Psoas muscle (tissue), 8 donors: ENCODE data around the gene RAB40C. TPM values are rescaled to one million over a fixed set of nuclear protein-coding genes. Genes with fewer than 3 reads are reported as not detected.

ENCODE experiments used
- ATAC-seq, 4 donors: fragments of 200-7000 bp; cut with Tn5 transposase; one replicate each; pipeline ENCODE4 v1.9.1; 2020; ENCODE audit warnings: moderate library complexity in 3 of 4, mild to moderate bottlenecking in 2 of 4
- DNase-seq, 2 donors: peaks; one replicate each; pipeline ENCODE4 v3.0.0-alpha.2; 2020
- H3K27ac ChIP-seq: fragments of 200-600 bp; one replicate; pipeline ENCODE4 v1.8.0; 2022
- H3K27me3 ChIP-seq, 3 donors: fragments of 200-600 bp in 1 of 3; one replicate each; pipeline versions ENCODE4 v1.6.1 to v1.8.0; 2013 to 2022; ENCODE audit warnings: low read length in 2 of 3, mild to moderate bottlenecking in 2 of 3, moderate library complexity in 1 of 3; ENCODE audit not compliant: insufficient read depth in 3 of 3
- H3K36me3 ChIP-seq, 2 donors: fragments of 200-600 bp in 1 of 2; one replicate each; pipeline versions ENCODE4 v1.6.1 to v1.8.0; 2013 to 2022; ENCODE audit warnings: low read depth in 1 of 2, mild to moderate bottlenecking in 1 of 2, moderate library complexity in 1 of 2; ENCODE audit not compliant: insufficient read depth in 1 of 2
- H3K4me1 ChIP-seq: fragments of 200-600 bp; one replicate; pipeline ENCODE4 v1.8.0; 2022
- H3K4me3 ChIP-seq: fragments of 200-600 bp; one replicate; pipeline ENCODE4 v1.8.0; 2022; ENCODE audit warnings: mild to moderate bottlenecking
- H3K9me3 ChIP-seq: fragments of 200-600 bp; one replicate; pipeline ENCODE4 v1.8.0; 2022
- WGBS, 3 donors: extraction: QIAGEN DNeasy Blood & Tissue Kit; methylation state at CpG; one replicate each; pipeline versions ENCODE4 v1.1.6 to v1.1.7; 2013; 5-methylcytosine and 5-hydroxymethylcytosine counted together
- intact Hi-C, 2 donors: fragments of 100-400 bp; cut with DNase I; formaldehyde crosslinking; loops; one replicate each; pipeline versions ENCODE4 v1.11.0 to v1.14.2; 2022
- polyA plus RNA-seq, 3 donors: library from polyadenylated mRNA; stranded (reverse); fragments of 200-250 nt; gene quantifications; one replicate each; pipeline ENCODE4 v1.2.3, GENCODE V29; 2013
- total RNA-seq, 4 donors: library from RNA; stranded (reverse); fragmentation: NEBNext Ultra II Directional in 2 of 4; extraction: Animal tissue kit (Norgen Biotek cat#: 25700) in 2 of 4; gene quantifications; one replicate each; pipeline versions ENCODE4 v1.2.1 to v1.2.4, GENCODE V29; 2021 to 2023
- TF ChIP-seq, protein P1 (sequence below): fragments of 200-600 bp; IDR thresholded peaks from one replicate; pipeline ENCODE4 v1.8.0; 2022; ENCODE audit warnings: antibody characterized with exemption
- donor health status: healthy with polysubstance abuse.
- donor health status: DM: no; HTN: no; CAD: no; lungs with moderate emphysema.
- donor health status: Bipolar disorder and iron deficiency.
- donor health status: healthy.
- donor health status: DM: yes; HTN: yes; CAD: no.
- donor health status: DM: no; HTN: no; CAD: no.
- donor health status: DM: no; HTN: no; CAD: no.
- donor health status: DM: yes; HTN: yes; CAD: no.

The RAB40C gene
- total and polyA plus RNA-seq, 7 donors: 12.3 to 20.2 (median 15.7) TPM

DNA sequence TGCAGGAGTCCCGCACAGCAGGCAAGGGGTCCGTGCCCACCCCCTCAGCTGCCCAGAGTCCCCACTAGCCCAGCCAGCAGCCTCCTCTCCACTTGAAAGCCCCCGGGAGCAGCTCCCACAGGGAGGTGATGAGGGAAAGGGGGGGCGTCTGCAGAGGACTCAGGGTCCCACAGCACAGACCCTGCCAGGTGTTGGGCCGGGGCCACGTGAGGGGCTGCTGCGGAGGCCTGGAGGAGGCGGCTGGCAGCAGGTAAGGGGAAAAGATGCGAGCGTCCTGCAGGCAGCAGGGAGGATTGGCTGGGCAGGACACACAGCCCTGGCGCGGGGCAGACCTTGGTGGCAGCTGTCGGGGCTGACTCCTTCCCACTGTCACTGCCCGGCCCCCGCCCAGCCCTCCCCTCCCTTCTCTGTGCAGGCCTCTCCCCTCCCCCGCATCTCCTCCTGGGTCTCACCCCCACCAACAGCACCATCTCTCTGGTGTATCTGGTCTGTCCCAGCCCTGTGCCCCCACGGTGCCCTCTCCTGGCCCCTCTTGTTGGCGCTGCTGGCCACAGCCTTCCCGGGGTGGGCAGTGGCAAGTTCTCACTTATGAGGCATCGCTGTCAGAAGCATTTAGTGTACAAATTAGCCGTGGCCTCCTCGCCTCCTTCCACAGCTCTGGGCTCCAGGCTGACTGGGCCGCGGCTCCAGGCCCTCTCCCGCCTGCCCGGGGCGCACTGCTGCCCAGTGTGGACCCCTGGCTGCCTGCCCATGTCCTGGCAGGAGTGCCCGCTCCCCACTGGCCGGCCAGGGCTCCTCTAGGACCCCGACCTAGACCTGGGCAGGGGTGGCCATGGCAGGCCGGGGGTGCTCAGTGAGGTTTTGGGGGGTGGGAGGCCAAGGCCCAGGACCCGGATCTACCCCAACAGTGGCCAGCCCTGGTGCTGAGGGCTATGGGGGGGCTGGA, 34.1 kb upstream of the RAB40C start:
- intact Hi-C loops: no loop called here
- Histone ChIP-seq H3K36me3 (peaks cover 8 to 28% of the 10 kb centered on the region in 2 donors), H3K27me3 (peaks cover 0 to 24% (median 6%) of the 10 kb centered on the region in 3 donors), H3K27ac (no peak overlapping the region), H3K9me3 (no peaks in the 10 kb centered on the region), H3K4me3 (no peak overlapping the region), H3K4me1 (no peaks in the 10 kb centered on the region)
- peak; percentile 7 to 32 (median 20) for ATAC-seq
- TF ChIP-seq, protein P1, sequence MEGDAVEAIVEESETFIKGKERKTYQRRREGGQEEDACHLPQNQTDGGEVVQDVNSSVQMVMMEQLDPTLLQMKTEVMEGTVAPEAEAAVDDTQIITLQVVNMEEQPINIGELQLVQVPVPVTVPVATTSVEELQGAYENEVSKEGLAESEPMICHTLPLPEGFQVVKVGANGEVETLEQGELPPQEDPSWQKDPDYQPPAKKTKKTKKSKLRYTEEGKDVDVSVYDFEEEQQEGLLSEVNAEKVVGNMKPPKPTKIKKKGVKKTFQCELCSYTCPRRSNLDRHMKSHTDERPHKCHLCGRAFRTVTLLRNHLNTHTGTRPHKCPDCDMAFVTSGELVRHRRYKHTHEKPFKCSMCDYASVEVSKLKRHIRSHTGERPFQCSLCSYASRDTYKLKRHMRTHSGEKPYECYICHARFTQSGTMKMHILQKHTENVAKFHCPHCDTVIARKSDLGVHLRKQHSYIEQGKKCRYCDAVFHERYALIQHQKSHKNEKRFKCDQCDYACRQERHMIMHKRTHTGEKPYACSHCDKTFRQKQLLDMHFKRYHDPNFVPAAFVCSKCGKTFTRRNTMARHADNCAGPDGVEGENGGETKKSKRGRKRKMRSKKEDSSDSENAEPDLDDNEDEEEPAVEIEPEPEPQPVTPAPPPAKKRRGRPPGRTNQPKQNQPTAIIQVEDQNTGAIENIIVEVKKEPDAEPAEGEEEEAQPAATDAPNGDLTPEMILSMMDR: no peak
- no peak for DNase-seq
- 42 to 58% (median 45%) methylated on average over 23 to 32 of the region's 32 CpGs for WGBS, 3 donors

DNA sequence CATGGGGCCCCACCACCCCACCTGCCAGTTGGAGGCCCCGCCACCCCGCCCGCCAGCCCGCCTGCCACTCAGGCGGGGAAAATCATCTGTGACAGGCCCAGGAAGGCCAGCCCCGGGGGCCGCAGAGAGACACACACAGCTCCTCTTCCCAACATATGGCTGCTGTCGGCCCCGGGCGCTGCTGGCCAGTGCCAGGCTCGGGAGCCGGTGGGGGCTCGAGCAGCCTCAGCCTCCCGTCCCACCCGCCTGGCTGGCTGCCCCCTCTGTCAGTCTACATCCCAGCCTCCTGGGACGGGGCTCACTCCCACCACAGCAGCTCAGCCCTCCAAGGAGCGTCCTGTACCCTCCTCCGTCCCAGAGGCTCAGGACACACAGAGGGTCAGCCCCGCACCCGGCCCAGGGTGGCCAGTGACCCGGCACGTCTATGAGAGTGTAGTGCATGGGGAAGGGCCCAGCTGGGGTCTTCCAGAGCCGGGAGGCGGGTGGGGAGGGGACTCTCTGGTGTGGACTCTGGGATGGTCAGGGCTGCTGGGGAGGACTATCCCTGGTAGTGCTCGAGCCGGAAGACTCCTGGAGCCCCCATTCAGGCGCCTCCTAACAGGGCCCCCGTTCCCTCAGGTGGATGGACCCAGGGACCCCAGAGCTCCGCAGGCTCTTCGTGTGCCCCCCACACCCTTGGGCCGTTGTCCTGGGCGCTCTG, 33.2 kb upstream of the RAB40C start:
- Histone ChIP-seq H3K36me3 (peaks cover 8 to 23% of the 10 kb centered on the region in 2 donors), H3K27me3 (peaks cover 0 to 33% (median 10%) of the 10 kb centered on the region in 3 donors), H3K9me3 (no peaks in the 10 kb centered on the region), H3K4me1 (no peaks in the 10 kb centered on the region), H3K27ac (no peak overlapping the region), H3K4me3 (no peak overlapping the region)
- DNase-seq (no peak), ATAC-seq (no peak)
- intact Hi-C loops: no loop called here
- TF ChIP-seq, protein P1: no peak
- WGBS, 3 donors: 76 to 77% (median 77%) methylated on average over 23 to 32 of the region's 32 CpGs

DNA sequence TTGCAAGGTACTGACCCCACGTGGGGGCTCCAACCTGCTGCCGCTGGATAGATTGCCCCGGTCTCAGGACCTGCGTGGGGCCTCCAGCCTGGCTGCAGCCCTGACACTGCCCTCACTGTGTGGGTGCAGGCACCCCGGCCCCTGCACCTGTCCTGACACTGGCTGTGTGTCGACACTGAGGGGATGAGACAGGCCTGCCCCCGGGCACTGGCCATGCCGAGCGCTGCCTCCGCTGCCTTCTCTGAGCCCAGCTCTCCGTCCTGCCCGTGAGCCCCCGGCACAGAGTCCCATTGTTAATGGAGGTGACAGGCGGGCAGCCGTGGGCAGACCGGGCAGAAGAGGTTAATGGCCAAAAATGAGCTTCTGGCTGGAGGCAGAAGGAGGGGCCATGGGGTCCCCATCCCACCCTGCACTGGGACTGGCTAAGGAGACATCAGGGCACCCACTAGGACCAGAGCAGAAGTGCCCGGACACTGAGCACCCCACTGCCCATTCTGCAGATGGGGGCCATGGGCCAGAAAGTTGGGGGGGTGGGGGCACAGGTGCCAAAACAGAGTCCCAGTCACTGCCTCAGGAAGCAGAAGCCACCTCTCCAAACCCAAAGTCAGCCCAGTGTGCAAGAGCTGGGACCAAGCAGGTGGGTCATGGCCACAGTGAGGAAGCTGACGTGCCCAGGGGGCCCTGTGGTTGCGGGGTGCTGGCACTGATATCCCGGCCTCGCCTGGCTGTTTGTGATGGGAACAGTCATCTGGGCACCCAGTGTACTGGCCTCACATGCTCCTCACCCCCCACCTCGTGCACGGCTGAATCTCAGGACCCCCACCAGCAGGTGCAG, 32.2 kb upstream of the RAB40C start:
- no peaks in the 10 kb centered on the region for H3K9me3 ChIP-seq
- H3K27me3 ChIP-seq: peaks cover 0 to 40% (median 15%) of the 10 kb centered on the region in 3 donors
- ATAC-seq (no peak), DNase-seq (no peak)
- no peak overlapping the region for H3K27ac ChIP-seq
- TF ChIP-seq, protein P1: no peak
- H3K36me3 ChIP-seq: peaks cover 0 to 12% of the 10 kb centered on the region in 2 donors
- intact Hi-C loops: no loop called here
- H3K4me3 ChIP-seq: no peak overlapping the region
- no peaks in the 10 kb centered on the region for H3K4me1 ChIP-seq
- 79 to 83% (median 79%) methylated on average over 22 to 23 of the region's 23 CpGs for whole genome bisulfite sequencing, 3 donors

DNA sequence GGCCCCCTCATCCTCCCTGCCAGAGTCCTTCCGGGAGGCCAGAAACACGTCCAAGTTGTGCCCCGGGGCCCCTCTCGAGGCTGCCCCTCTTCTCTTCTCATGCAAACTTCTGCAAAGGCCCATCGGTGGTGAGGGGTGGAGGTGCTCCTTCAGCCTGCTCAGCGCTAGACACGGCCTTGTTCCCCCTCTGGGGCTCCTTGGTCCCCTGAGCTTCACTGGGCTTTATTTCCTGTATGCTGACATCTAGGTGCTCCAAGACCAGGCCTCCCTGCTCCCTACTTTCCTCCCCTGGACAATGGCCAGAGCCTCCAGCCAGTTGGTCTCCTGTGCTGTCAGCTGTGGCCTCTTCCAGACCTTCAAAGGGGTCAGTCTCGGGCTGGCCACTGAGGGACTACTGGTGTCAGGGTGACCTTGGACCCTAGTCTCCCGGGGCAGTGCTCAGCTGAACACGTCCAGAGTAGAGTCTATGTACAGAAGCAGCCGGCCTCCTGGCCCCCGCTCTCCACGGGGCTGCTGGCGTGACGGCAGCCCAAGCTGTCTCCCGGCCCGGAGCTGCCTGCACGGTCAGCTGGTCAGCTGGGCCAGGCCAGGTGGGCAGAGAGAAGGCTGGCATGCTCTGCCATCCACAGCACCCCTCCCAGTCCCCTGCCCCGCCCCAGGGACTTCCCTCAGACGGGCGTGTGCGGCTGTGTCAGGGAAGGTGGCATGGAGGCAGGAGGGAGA, 31.4 kb upstream of the RAB40C start:
- intact Hi-C loops: no loop called here
- no peaks in the 10 kb centered on the region for H3K9me3 ChIP-seq
- H3K27me3 ChIP-seq: peaks cover 0 to 40% (median 15%) of the 10 kb centered on the region in 3 donors
- TF ChIP-seq, protein P1: no peak
- no peak for ATAC-seq
- peaks cover 0 to 6% of the 10 kb centered on the region in 2 donors for H3K36me3 ChIP-seq
- H3K4me3 ChIP-seq: no peak overlapping the region
- 36 to 43% (median 42%) methylated on average over 22 of the region's 22 CpGs for WGBS, 3 donors
- no peak overlapping the region for H3K27ac ChIP-seq
- H3K4me1 ChIP-seq: no peaks in the 10 kb centered on the region
- no peak for DNase-seq
